Cardiac muscle cell (in vitro differentiated cells and primary cell): Measurements from ENCODE around the gene VSTM5. TPM values are rescaled to one million over a fixed set of nuclear protein-coding genes. Genes with fewer than 3 reads are reported as not detected.
"Not testable (repeated sequence)": the region's sequence is repeated elsewhere in the genome, so short reads cannot be mapped to it uniquely, and the experiment has no call there.

Source experiments
- DNase-seq, 2 donors: peaks; one replicate each; pipeline versions ENCODE4 v3.0.0 to v3.0.0-alpha.2; 2010 to 2017; ENCODE audit warnings: low read depth in 1 of 2, low spot score in 1 of 2
- H3K27ac ChIP-seq: fragments of 200-600 bp; sonication (generic); 2 replicates; pipeline ENCODE4 v1.5.1; 2016
- H3K27me3 ChIP-seq: fragments of 200-600 bp; sonication (generic); 2 replicates; pipeline ENCODE4 v1.6.0; 2016; ENCODE audit warnings: control low read depth
- H3K36me3 ChIP-seq: fragments of 200-600 bp; sonication (generic); 2 replicates; pipeline ENCODE4 v1.5.1; 2016; ENCODE audit warnings: control low read depth
- H3K4me1 ChIP-seq: fragments of 200-600 bp; sonication (generic); 2 replicates; pipeline ENCODE4 v1.8.1; 2017; ENCODE audit warnings: low read depth, mild to moderate bottlenecking, mixed run types
- H3K4me3 ChIP-seq: fragments of 200-600 bp; sonication (generic); 2 replicates; pipeline ENCODE4 v1.5.1; 2016; ENCODE audit warnings: mild to moderate bottlenecking
- H3K9me3 ChIP-seq: fragments of 200-600 bp; sonication (generic); 2 replicates; pipeline ENCODE4 v1.5.1; 2017; ENCODE audit warnings: low read depth, mild to moderate bottlenecking, control low read depth
- CTCF ChIP-seq: IDR thresholded peaks from 2 replicates; pipeline ENCODE4 v1.5.1; 2012; ENCODE audit warnings: low read depth, mild to moderate bottlenecking, low read length
- polyA plus RNA-seq: library from polyadenylated mRNA; unstranded; fragments of >200 nt; fragmentation: Nextera tagmentation; extraction: Ambion mirVana; gene quantifications from 2 replicates; pipeline ENCODE4 v1.2.1, GENCODE V29; 2016
- total RNA-seq: library from RNA; depleted of rRNA; stranded (reverse); fragments of >200 nt; gene quantifications from 2 replicates; pipeline ENCODE4 v1.2.3, GENCODE V29; 2016

VSTM5 gene
- 0.15 and 0.21 TPM in 2 replicates for total RNA-seq
- 0.50 TPM in 1 of 2 replicates, not detected in the other for polyA plus RNA-seq

GRCh38 chr11:93850594-93851018, at the start of gene VSTM5:
Gene VSTM5, minus strand, starts transcription at chr11:93850618. Its CDS starts 116 bp downstream, at chr11:93850502.
- no peaks in the 10 kb centered on the region for H3K4me1 ChIP-seq
- H3K9me3 ChIP-seq, result no peaks in the 10 kb centered on the region
- peak within 1 kb of the TSS; percentile 23 for H3K4me3 ChIP-seq
- no peak for TF ChIP-seq CTCF
- no peaks in the 10 kb centered on the region for H3K36me3 ChIP-seq
- H3K27ac ChIP-seq, result no peak within 1 kb of the TSS
- DNase-seq, result no peak
- H3K27me3 ChIP-seq, result no peaks in the 10 kb centered on the region

GRCh38 chr11:93895106-93895862, 44.9 kb upstream of the VSTM5 start:
- peak; percentile 68 for TF ChIP-seq CTCF
- peak; percentile 56 to 84 for DNase-seq
- H3K36me3 ChIP-seq, result no peaks in the 10 kb centered on the region
- no peaks in the 10 kb centered on the region for H3K27me3 ChIP-seq
- no peaks in the 10 kb centered on the region for H3K9me3 ChIP-seq
- H3K4me3 ChIP-seq, result no peak overlapping the region
- no peak overlapping the region for H3K27ac ChIP-seq
- H3K4me1 ChIP-seq, result no peaks in the 10 kb centered on the region

GRCh38 chr11:93890391-93891051, 40.1 kb upstream of the VSTM5 start:
- no peak overlapping the region for H3K27ac ChIP-seq
- TF ChIP-seq CTCF, result no peak
- H3K9me3 ChIP-seq, result no peaks in the 10 kb centered on the region
- no peak for DNase-seq
- no peak overlapping the region for H3K4me3 ChIP-seq
- H3K36me3 ChIP-seq, result no peaks in the 10 kb centered on the region
- H3K27me3 ChIP-seq, result no peaks in the 10 kb centered on the region
- no peaks in the 10 kb centered on the region for H3K4me1 ChIP-seq

GRCh38 chr11:93887111-93887510, 36.7 kb upstream of the VSTM5 start:
- no peaks in the 10 kb centered on the region for H3K36me3 ChIP-seq
- no peaks in the 10 kb centered on the region for H3K4me1 ChIP-seq
- no peak overlapping the region for H3K27ac ChIP-seq
- H3K4me3 ChIP-seq, result no peak overlapping the region
- H3K27me3 ChIP-seq, result no peaks in the 10 kb centered on the region
- DNase-seq, result no peak
- no peak for TF ChIP-seq CTCF
- H3K9me3 ChIP-seq, result no peaks in the 10 kb centered on the region

GRCh38 chr11:93879114-93879513, 28.7 kb upstream of the VSTM5 start:
- not testable (repeated sequence) for H3K27ac ChIP-seq, H3K4me3 ChIP-seq, H3K9me3 ChIP-seq, H3K36me3 ChIP-seq, H3K27me3 ChIP-seq, H3K4me1 ChIP-seq, DNase-seq

- no peaks in the 10 kb centered on the region for H3K9me3 ChIP-seq
- H3K4me1 ChIP-seq, result no peaks in the 10 kb centered on the region
- no peak overlapping the region for H3K27ac ChIP-seq
- DNase-seq, result no peak
- H3K36me3 ChIP-seq, result no peaks in the 10 kb centered on the region
- TF ChIP-seq CTCF, result no peak
- no peaks in the 10 kb centered on the region for H3K27me3 ChIP-seq
- no peak overlapping the region for H3K4me3 ChIP-seq
These were observed 25.2 kb upstream of the VSTM5 start for GRCh38 chr11:93875637-93876036.
